OCI-LY3 (cell line): ENCODE data around the gene UBA52.

ENCODE experiments used
- H2AFZ ChIP-seq: fragments of 200-600, 300-600 bp; shearing (Covaris generic); 2 replicates; pipeline ENCODE4 v1.6.0; 2014; ENCODE audit warnings: antibody characterized with exemption, low read depth, low read length
- H3K27ac ChIP-seq: fragments of 200-600, 300-600 bp; sonication (generic); 2 replicates; pipeline ENCODE4 v1.5.1; 2014; ENCODE audit warnings: mild to moderate bottlenecking, low read length, moderate library complexity, mixed read lengths
- H3K27me3 ChIP-seq: fragments of 200-600, 300-600 bp; sonication (generic); 2 replicates; pipeline ENCODE4 v1.6.1; 2014; ENCODE audit warnings: low read depth, low read length, mixed read lengths
- H3K36me3 ChIP-seq: fragments of 200-600, 300-600 bp; sonication (generic); replicated peaks from 2 replicates; pipeline ENCODE3; 2014; ENCODE audit warnings: low read depth, low read length, mixed read lengths
- H3K4me1 ChIP-seq: fragments of 300-600, 200-600 bp; sonication (generic); 2 replicates; pipeline ENCODE4 v1.6.1; 2014; ENCODE audit warnings: low read length, mixed read lengths
- H3K4me2 ChIP-seq: fragments of 200-600, 300-600 bp; sonication (generic); 2 replicates; pipeline ENCODE4 v1.6.1; 2014; ENCODE audit warnings: low read length, mixed read lengths
- H3K4me3 ChIP-seq: fragments of 300-600, 200-600 bp; sonication (generic); 2 replicates; pipeline ENCODE4 v1.5.1; 2014; ENCODE audit warnings: antibody characterized with exemption, mild to moderate bottlenecking, low read length, moderate library complexity
- H3K79me2 ChIP-seq: fragments of 300-600, 200-600 bp; shearing (Covaris generic); 2 replicates; pipeline ENCODE4 v1.6.1; 2014; ENCODE audit warnings: mild to moderate bottlenecking, low read length, mixed read lengths
- H3K9ac ChIP-seq: fragments of 300-600, 200-600 bp; shearing (Covaris generic); 2 replicates; pipeline ENCODE4 v1.6.0; 2014; ENCODE audit warnings: mild to moderate bottlenecking, low read length, moderate library complexity
- H3K9me3 ChIP-seq: fragments of 200-600, 300-600 bp; shearing (Covaris generic); 2 replicates; pipeline ENCODE4 v1.6.1; 2014; ENCODE audit warnings: low read length, mixed read lengths; ENCODE audit not compliant: insufficient read depth
- H4K20me1 ChIP-seq: fragments of 200-600, 300-600 bp; sonication (generic); 2 replicates; pipeline ENCODE4 v1.6.1; 2016; ENCODE audit warnings: low read length, mixed read lengths; ENCODE audit not compliant: insufficient read depth
- CTCF ChIP-seq: fragments of 200-600, 300-600 bp; sonication (generic); IDR thresholded peaks from 2 replicates; pipeline ENCODE4 v1.5.1; 2014; ENCODE audit warnings: antibody characterized with exemption, low read length, low read depth
- EZH2phosphoT487 ChIP-seq: fragments of 200-600 bp; shearing (Covaris generic); IDR thresholded peaks from 2 replicates; pipeline ENCODE4 v1.6.1; 2018; ENCODE audit warnings: antibody characterized with exemption, mixed run types, low read depth

UBA52 gene

DNA sequence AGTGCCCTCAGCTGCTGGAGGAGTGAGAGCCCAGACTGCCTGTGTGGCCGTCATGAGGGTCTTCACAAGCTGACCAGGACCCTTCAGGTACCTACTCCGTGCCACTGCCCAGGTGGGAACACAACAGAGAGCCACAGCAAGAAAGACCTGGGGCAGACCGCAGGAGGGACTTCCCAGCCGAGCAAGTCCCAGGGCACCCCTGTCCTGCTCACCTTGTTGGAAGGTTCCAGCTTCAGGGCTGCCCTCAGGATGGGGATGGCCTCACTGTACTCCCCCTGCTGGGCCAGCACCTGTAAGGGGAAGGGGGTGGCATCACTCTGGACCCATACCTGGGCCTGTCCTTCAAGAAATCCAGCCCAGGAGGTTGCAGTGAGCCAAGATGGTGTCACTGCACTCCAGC, 38.6 kb upstream of the UBA52 start:
- TF ChIP-seq CTCF, result no peak
- no peak for TF ChIP-seq EZH2phosphoT487
- Histone ChIP-seq H3K36me3 (peaks cover 45% of the 10 kb centered on the region), H3K9ac (no peak overlapping the region)

GRCh38 chr19:18536475-18536874, 35.2 kb upstream of the UBA52 start:
- TF ChIP-seq EZH2phosphoT487 (no peak), CTCF (no peak)
- peaks cover 66% of the 10 kb centered on the region for H3K36me3 ChIP-seq
- no peak overlapping the region for H3K9ac ChIP-seq
- H3K4me2 ChIP-seq, result no peak overlapping the region
- H3K27me3 ChIP-seq, result no peaks in the 10 kb centered on the region
- no peak overlapping the region for H3K27ac ChIP-seq
- no peaks in the 10 kb centered on the region for H3K4me1 ChIP-seq
- no peak overlapping the region for H3K4me3 ChIP-seq
- no peak overlapping the region for H2AFZ ChIP-seq
- peaks cover 5% of the 10 kb centered on the region; the same call in 1 of the 2 replicates for H4K20me1 ChIP-seq
- H3K79me2 ChIP-seq, result peaks cover 5% of the 10 kb centered on the region; the same call in 1 of the 2 replicates
- no peaks in the 10 kb centered on the region for H3K9me3 ChIP-seq

More for the DNA sequence above, 38.6 kb upstream of the UBA52 start:
- H3K4me1 ChIP-seq, result no peaks in the 10 kb centered on the region
- no peak overlapping the region for H3K27ac ChIP-seq
- no peaks in the 10 kb centered on the region for H3K79me2 ChIP-seq
- H4K20me1 ChIP-seq, result peaks cover 5% of the 10 kb centered on the region; the same call in 1 of the 2 replicates
- no peak overlapping the region for H2AFZ ChIP-seq
- no peak overlapping the region for H3K4me3 ChIP-seq
- H3K9me3 ChIP-seq, result no peaks in the 10 kb centered on the region
- no peaks in the 10 kb centered on the region for H3K27me3 ChIP-seq
- no peak overlapping the region for H3K4me2 ChIP-seq

DNA sequence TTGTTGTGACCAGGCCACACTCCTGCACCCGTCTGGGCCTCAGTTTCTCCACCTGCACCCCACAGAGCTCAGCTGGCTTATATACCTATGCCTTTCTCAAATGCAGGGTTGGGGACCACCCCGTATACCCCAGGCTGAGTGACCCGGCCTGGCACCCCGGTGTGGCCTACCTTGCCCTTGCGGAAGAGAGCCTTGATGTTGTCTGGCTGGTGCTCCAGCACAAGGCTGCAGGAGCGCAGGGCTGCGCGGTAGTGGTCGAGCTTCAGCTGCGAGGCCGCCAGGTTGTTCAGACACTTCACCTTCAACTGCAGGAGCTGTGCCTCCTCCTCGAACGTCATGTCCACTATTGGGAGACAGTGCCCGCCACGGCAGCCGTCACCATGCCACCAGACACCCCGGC, 34.2 kb upstream of the UBA52 start:
- no peak overlapping the region for H3K27ac ChIP-seq
- no peak overlapping the region for H2AFZ ChIP-seq
- H3K27me3 ChIP-seq, result no peaks in the 10 kb centered on the region
- no peak overlapping the region for H3K4me3 ChIP-seq
- no peak overlapping the region for H3K4me2 ChIP-seq
- H3K9ac ChIP-seq, result no peak overlapping the region
- peaks cover 7% of the 10 kb centered on the region for H3K4me1 ChIP-seq
- no peaks in the 10 kb centered on the region for H3K9me3 ChIP-seq
- peaks cover 60% of the 10 kb centered on the region for H3K36me3 ChIP-seq
- peaks cover 5% of the 10 kb centered on the region; the same call in 1 of the 2 replicates for H4K20me1 ChIP-seq
- TF ChIP-seq EZH2phosphoT487, result no peak
- TF ChIP-seq CTCF, result no peak
- H3K79me2 ChIP-seq, result peaks cover 14% of the 10 kb centered on the region

- Histone ChIP-seq H2AFZ (no peak overlapping the region), H3K4me1 (peaks cover 8% of the 10 kb centered on the region), H3K4me3 (no peak overlapping the region), H3K36me3 (peaks cover 53% of the 10 kb centered on the region), H3K27me3 (no peaks in the 10 kb centered on the region), H3K79me2 (peaks cover 20% of the 10 kb centered on the region), H3K4me2 (no peak overlapping the region), H3K9me3 (no peaks in the 10 kb centered on the region), H4K20me1 (peaks cover under 1% of the 10 kb centered on the region; the same call in 1 of the 2 replicates), H3K27ac (no peak overlapping the region), H3K9ac (no peak overlapping the region)
- TF ChIP-seq EZH2phosphoT487 (no peak), CTCF (no peak)
These were observed 33.5 kb upstream of the UBA52 start for GRCh38 chr19:18538115-18538514.
